GM12892 (cell line): ENCODE results near the gene IL20RA.

ENCODE experiments used
- POLR2A ChIP-seq: IDR thresholded peaks from 2 replicates; pipeline ENCODE4 v1.6.1; 2011; ENCODE audit warnings: low read depth, low read length, control low read depth
- POLR2AphosphoS5 ChIP-seq: IDR thresholded peaks from 2 replicates; pipeline ENCODE4 v1.6.1; 2011; ENCODE audit warnings: low read depth, low read length, control low read depth
- TAF1 ChIP-seq: IDR thresholded peaks from 2 replicates; pipeline ENCODE4 v1.6.1; 2011; ENCODE audit warnings: low read depth, mild to moderate bottlenecking, control low read depth, low read length, borderline replicate concordance

- no peak for TF ChIP-seq POLR2AphosphoS5
- no peak for TF ChIP-seq POLR2A
- TF ChIP-seq TAF1: no peak
Observed at GRCh38 chr6:137089305-137089704, 44.5 kb upstream of the IL20RA start.
